Lower leg skin (tissue), 4 donors: ENCODE data around the gene SOX11. TPM values are rescaled to one million over a fixed set of nuclear protein-coding genes. Genes with fewer than 3 reads are reported as not detected.

Experiments
- DNase-seq, 2 donors: peaks; one replicate each; pipeline ENCODE4 v3.0.0-alpha.2; 2019; ENCODE audit warnings: low spot score in 2 of 2
- H3K4me3 ChIP-seq: fragments of 200-600 bp; sonication (generic); 2 replicates; pipeline ENCODE4 v1.5.1; 2017; ENCODE audit warnings: mild to moderate bottlenecking, low read depth; ENCODE audit not compliant: poor library complexity, severe bottlenecking
- CTCF ChIP-seq, 3 donors: fragments of 450-650 bp; IDR thresholded peaks; one replicate each; pipeline ENCODE4 v1.5.1; 2016; ENCODE audit warnings: antibody characterized with exemption in 3 of 3, mild to moderate bottlenecking in 3 of 3, moderate library complexity in 2 of 3
- POLR2A ChIP-seq, 2 donors: fragments of 450-650 bp; IDR thresholded peaks; one replicate each; pipeline ENCODE4 v1.6.1; 2016 to 2017; ENCODE audit warnings: antibody characterized with exemption in 2 of 2, mild to moderate bottlenecking in 1 of 2, moderate library complexity in 1 of 2
- WGBS, 2 donors: methylation state at CpG; one replicate each; pipeline ENCODE4 v1.1.5; 2018; 5-methylcytosine and 5-hydroxymethylcytosine counted together
- intact Hi-C: fragments of 100-400 bp; cut with DNase I; formaldehyde crosslinking; loops from one replicate; pipeline ENCODE4 v1.15.0; 2023; ENCODE audit warnings: low total_unique reads
- total RNA-seq, 4 donors: library from RNA; depleted of rRNA; stranded (reverse); fragments of >200 nt; gene quantifications; one replicate each; pipeline ENCODE4 v1.1.0, GENCODE V29; 2016

SOX11 gene
- total RNA-seq, 4 donors from 2014 or later: 0.03 to 0.21 TPM; not detected in 2

- 43 to 48% methylated on average over 7 of the region's 7 CpGs for WGBS, 2 donors
- H3K4me3 ChIP-seq: no peak overlapping the region
- no peak for DNase-seq
- TF ChIP-seq POLR2A (IDR thresholded peaks at IDR 0.05): no peak
- TF ChIP-seq CTCF (IDR thresholded peaks at IDR 0.05): no peak
- intact Hi-C loops: no loop called here
Measured at GRCh38 chr2:5720426-5720825, 28.2 kb downstream of the SOX11 start.

GRCh38 chr2:5722236-5722635 lies 30.1 kb downstream of the SOX11 start:
- peak in 1 of 2 donors; percentile 72 for DNase-seq
- WGBS, 2 donors: 84 to 90% methylated on average over 5 of the region's 5 CpGs
- intact Hi-C loops: no loop called here
- no peak overlapping the region for H3K4me3 ChIP-seq
- TF ChIP-seq POLR2A (IDR thresholded peaks at IDR 0.05) (no peak), CTCF (IDR thresholded peaks at IDR 0.05) (no peak)

- H3K4me3 ChIP-seq: no peak overlapping the region
- WGBS, 2 donors: 84 to 87% methylated on average over 17 of the region's 17 CpGs
- intact Hi-C loops: no loop called here
- TF ChIP-seq POLR2A (IDR thresholded peaks at IDR 0.05): no peak
- TF ChIP-seq CTCF (IDR thresholded peaks at IDR 0.05): no peak
- peak in 1 of 2 donors; percentile 45 for DNase-seq
Measured at GRCh38 chr2:5723791-5724735, 31.9 kb downstream of the SOX11 start.

GRCh38 chr2:5725072-5725471 lies 32.9 kb downstream of the SOX11 start:
- no peak for TF ChIP-seq CTCF (IDR thresholded peaks at IDR 0.05)
- no peak for TF ChIP-seq POLR2A (IDR thresholded peaks at IDR 0.05)
- intact Hi-C loops: no loop called here
- no peak overlapping the region for H3K4me3 ChIP-seq
- no peak for DNase-seq
- WGBS, 2 donors: 100% methylated on average over 1 of the region's 1 CpG

- TF ChIP-seq POLR2A (IDR thresholded peaks at IDR 0.05) (no peak), CTCF (IDR thresholded peaks at IDR 0.05) (no peak)
- no peak overlapping the region for H3K4me3 ChIP-seq
- DNase-seq: peak in 1 of 2 donors; percentile 72
- WGBS, 2 donors: 9 to 22% methylated on average over 23 of the region's 23 CpGs
- intact Hi-C loops: no loop called here
Measured at GRCh38 chr2:5725794-5726463, 33.7 kb downstream of the SOX11 start.
